ENCODE data around the gene GPX4.
A peak's percentile ranks its signal among the peaks of the same experiment; 100 is the strongest.

GPX4 gene

DNA sequence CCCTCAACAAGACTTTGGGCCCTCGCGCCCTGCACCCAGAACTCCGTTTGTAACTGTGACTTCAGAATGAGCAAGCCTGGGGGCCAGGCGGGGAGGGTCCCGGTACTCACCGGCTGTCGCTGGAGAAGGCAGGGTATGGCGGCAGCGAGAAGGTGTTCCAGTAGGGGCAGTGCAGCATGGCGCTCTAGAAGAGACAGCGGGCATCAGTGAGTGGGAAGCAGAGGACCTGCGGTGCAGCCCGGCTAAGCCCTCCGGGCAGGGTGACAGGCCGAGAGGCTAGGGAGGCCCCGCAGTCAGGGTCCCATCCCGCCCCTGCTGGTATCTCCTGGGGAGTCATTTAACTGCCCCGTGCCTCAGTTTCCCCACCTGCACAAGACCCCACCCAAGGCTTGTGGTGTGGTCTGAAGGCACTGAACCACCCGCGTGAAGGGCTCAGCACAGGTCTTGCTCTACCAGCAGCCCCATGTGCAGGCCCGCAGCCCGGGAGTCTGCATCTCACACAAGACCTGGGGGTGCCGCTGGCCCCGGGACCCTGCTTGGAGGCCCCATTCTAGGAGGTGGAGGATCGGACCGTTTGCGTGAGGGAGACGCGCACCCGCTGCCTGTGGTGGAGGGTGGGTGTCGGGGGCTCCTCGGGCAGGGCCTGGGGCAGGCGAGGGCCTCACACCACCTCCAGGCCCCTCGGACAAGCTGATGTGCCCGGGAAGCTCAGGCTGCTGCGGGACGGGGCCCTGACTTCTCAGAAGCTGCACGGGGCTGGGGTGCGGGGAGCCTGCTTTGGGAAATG, 45.7 kb downstream of the GPX4 start:
- DNase-seq (ENCODE audit: low read depth), result no peak

DNA sequence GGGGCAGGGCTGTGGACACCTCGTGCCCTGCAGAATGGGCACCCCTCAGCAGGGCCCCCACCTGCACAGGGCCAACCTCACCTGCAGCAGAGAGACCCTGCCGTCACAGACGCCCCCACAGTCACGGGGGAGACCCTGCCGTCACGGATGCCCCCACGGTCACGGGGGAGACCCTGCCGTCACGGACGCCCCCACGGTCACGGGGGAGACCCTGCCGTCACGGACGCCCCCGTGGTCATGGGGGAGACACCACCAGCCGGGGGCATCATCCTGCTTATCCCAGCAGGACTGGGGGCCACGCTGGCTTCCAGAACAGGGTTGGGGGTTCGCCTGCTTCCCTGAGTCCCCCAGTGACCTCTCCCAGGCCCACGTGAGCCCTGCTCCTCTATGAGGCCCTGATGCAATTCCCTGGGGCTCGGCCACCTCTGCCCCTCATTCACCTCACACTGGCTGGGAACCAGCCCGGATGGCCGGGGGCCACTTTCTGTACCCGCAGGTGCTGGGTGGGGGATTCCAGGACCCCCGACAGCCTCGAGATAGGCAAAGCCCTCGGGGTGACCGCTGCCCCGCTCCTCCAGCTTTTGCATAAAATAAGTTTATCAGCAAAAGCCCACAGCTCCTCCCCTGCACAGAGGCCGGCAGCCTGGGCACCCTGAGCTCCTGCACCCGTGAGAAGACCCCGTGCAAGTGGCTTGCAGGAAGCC, 46.7 kb downstream of the GPX4 start:
- DNase-seq (ENCODE audit: low read depth), result no peak

DNA sequence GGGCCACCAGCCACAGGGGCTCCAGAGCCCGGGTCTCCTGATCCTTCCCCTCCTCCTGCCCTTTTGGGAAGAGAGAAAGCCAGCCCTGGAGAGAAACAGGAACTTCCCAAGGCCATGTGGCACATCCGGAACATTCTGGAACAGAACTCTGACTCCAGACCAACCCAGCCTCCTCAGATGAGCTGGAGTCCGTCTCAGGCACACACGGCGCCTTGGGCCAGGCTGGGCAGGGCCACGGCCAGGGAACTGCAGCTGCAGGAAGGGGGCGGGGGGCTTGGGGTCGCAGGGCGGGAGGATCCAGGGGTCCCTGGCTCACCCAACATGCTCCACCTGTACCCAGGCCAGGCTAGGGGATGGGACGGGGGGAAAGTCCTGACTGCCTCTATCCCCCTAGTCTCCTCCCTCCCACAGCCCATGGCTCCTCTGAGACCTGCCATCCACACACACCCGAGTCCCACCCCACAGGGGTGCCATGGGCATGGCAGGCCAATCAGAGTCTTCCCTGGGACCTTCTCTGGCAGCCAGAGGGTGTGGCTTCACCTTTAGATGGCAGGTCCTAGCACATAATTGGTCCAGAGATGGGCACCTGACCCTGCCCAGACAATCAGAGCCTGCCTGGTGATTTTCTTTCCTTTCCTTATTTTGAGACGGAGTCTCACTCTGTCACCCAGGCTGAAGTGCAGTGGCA, 47.4 kb downstream of the GPX4 start:
- DNase-seq (ENCODE audit: low read depth), result no peak

DNA sequence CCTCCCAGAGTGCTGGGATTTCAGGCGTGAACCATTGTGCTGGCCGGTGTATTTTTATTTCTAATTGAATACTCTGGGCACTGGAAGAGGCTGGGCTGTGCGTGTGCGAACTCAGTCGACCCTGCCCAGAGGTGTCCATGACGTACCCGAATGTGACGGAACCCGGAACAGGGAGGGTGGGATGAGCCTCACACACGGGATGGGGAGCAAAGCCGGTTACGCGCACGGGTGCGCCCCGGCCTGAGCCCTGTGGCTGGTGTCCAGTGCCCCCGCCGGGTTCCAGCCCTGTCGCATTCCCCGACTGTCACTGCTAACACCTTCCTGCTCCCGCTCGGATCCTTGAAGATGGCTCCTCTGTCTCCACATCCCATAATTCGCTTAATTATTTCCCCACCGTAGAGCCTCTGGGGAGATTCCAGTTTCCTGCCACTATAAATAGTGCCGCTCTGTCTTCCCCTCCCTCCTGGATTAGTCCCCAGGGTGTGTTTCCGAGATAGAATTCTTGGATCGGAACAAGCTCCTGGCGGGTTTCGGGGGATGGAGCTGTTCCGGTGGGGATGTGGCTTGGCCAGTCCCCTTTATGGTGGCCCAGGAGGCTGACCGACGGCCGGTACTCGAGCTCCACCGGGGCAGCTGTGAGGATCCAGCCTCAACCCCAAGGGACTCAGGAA, 48.3 kb downstream of the GPX4 start:
- DNase-seq (ENCODE audit: low read depth), result no peak

DNA sequence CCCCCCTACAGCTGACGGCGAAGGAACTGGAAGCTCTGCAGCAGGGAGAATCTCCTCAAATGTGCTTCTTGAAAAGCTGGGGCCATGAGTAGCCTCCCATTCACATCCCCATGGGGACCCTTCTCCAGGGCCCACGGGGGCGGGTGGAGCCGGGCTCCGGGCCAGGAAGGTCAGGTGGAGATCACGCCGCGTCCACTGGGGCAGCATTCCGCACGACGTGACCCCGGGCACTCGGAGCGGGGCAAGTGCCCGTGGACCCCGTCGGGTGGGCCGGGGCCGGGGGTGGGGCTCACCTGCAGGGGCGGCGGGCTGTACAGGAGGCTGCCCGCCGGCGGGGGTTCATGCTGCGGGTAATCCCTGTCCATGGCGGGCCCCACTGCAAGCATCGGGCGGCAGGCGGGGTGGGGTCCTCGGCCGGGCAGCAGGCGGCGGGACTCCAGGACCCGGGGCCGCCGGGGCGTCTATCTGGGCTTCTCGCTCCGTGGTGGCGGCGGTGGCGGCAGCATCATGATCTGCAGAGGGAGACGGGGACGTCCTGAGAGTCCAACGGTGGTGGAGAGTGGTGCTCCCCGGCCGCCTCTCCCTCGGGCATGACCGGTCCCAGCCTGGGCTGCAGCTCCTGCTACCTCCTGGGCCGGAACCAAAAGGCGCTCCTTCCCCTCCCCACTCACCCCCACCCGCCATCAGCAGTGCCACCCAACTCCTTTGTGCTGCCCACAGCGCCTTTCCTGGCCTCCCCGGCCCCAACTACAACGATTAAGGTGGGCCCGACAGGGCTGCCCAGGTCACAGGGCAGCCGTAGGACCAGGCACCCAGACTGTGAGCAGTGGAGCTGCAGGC, 50.3 kb downstream of the GPX4 start:
- no peak for DNase-seq (ENCODE audit: low read depth)

DNA sequence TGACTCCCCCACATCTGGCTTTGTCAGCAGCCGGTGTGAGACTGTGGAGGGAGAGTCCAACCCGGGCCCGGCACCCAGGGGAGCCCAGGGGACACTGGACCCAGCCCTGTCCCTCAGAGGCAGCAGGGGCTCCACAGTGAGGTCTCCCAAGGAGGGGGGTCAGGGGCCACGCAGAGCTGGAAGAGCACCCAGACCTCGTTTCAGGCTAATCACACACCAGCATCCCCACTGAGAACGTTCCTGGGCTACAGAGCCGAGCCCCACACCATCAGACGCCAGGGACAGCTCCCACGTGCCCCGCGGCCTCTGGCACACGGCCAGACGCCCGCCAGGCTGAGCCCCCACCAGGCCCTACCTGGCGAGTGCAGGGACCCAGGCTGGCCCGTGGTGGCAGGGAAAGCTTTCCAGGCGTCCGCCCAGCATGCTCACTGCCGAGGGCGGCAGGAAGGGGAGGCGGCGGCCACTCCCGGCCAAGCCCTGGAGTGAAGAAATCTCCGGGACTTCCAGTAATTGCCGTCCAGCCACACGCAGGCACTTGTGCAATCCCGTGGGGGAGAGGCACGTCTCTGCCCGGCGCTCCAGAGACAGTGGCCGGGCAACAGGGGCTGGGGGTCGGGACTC, 51.0 kb downstream of the GPX4 start:
- peak; percentile 64 for DNase-seq (ENCODE audit: low read depth)

DNA sequence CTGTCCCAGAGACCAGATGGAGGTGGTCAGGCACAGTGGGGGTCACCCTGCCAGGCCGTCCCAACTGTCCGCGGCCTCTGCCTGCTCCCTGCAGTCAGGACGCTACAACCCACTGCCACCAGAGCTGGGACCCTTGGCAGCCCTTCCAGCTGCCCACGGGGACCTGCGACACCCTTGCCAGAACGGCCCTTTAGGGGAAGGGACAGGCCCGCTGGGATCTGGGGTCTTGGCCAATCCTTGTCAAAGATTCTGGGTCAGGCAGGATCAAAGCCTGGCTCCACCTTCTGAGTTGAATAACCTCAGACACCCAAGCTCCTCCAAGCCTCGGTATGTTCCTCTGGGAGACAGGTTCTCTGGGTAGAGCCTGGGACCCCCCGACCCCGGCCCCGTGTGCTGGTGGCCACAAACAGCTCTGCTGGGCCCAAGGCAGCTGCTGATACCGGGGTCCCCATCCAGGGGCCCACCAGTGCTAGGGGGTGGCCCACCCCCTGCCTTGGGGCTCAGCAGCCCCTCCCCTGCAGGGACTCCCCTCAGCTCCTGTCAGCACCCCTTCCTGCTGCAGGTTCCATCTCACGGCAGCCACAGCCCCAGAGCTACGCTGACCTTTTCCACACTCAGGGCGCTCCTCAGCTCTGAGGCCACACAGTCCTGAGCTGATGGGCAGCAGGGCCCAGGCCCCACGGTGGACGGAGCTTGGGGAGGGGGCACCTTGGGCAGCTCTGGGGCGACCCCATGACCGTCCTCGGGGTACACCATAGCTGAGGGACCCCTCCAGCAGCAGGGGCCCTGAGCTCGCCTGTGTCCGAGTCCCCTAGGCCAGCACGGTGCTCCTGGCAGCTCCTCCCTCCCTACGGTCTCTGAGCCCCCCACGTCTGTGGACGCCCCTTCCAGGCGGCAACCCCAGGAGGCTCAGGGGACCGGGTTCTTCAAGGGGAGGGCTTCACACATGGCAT, 51.8 kb downstream of the GPX4 start:
- DNase-seq (ENCODE audit: low read depth), result no peak
